ENCODE data around the gene RASSF9. TPM values are rescaled to one million over a fixed set of nuclear protein-coding genes. Genes with fewer than 3 reads are reported as not detected.
A peak's percentile ranks its signal among the peaks of the same experiment; 100 is the strongest.

Gene RASSF9
- 10 to 100 TPM; 14.6 to 19.0 (median 17.0) TPM for polyA plus RNA-seq (ENCODE audit: insufficient read length in 4 of 4)

GRCh38 chr12:85836197-85837090 is at the start of gene RASSF9:
Gene RASSF9, minus strand, starts transcription at chr12:85836409. Its CDS starts 208 bp downstream, at chr12:85836201.
- peak in 3 of 4 donors; percentile 36 to 50 (median 42) for DNase-seq (ENCODE audit: low read depth in 4 of 4, low spot score in 3 of 4)

GRCh38 chr12:85883763-85884162 is 47.6 kb upstream of the RASSF9 start:
- DNase-seq (ENCODE audit: low read depth in 4 of 4, low spot score in 3 of 4), result no peak

- no peak for DNase-seq (ENCODE audit: low read depth in 4 of 4, low spot score in 3 of 4)
Observed at GRCh38 chr12:85877459-85877858, 41.2 kb upstream of the RASSF9 start.

- no peak for DNase-seq (ENCODE audit: low read depth in 4 of 4, low spot score in 3 of 4)
Observed at GRCh38 chr12:85874031-85874461, 37.8 kb upstream of the RASSF9 start, which contains the start of gene NTS. Gene NTS, plus strand, starts transcription at chr12:85874295. Its CDS starts 109 bp downstream, at chr12:85874404.

- DNase-seq (ENCODE audit: low read depth in 4 of 4, low spot score in 3 of 4), result peak in 1 of 4 donors; percentile 24
Observed at GRCh38 chr12:85872497-85873091, 36.4 kb upstream of the RASSF9 start.

GRCh38 chr12:85866986-85867776 is 31.0 kb upstream of the RASSF9 start:
- DNase-seq (ENCODE audit: low read depth in 4 of 4, low spot score in 3 of 4), result peak in 3 of 4 donors; percentile 40 to 51 (median 46)

GRCh38 chr12:85865890-85866289 is 29.7 kb upstream of the RASSF9 start:
- no peak for DNase-seq (ENCODE audit: low read depth in 4 of 4, low spot score in 3 of 4)

GRCh38 chr12:85856966-85857365 is 20.8 kb upstream of the RASSF9 start:
- DNase-seq (ENCODE audit: low read depth in 4 of 4, low spot score in 3 of 4), result no peak

- no peak for DNase-seq (ENCODE audit: low read depth in 4 of 4, low spot score in 3 of 4)
Observed at GRCh38 chr12:85855305-85855704, 19.1 kb upstream of the RASSF9 start.

GRCh38 chr12:85849344-85849743 is 13.1 kb upstream of the RASSF9 start:
- DNase-seq (ENCODE audit: low read depth in 4 of 4, low spot score in 3 of 4), result no peak

- no peak for DNase-seq (ENCODE audit: low read depth in 4 of 4, low spot score in 3 of 4)
Observed at GRCh38 chr12:85843606-85844310, 7.5 kb upstream of the RASSF9 start.

- DNase-seq (ENCODE audit: low read depth in 4 of 4, low spot score in 3 of 4), result peak in 1 of 4 donors; percentile 55
Observed at GRCh38 chr12:85835426-85836196, 598 bp downstream of the RASSF9 start.

- DNase-seq (ENCODE audit: low read depth in 4 of 4, low spot score in 3 of 4), result no peak
Observed at GRCh38 chr12:85834378-85834777, 1.8 kb downstream of the RASSF9 start.

GRCh38 chr12:85833579-85833978 is 2.6 kb downstream of the RASSF9 start:
- DNase-seq (ENCODE audit: low read depth in 4 of 4, low spot score in 3 of 4), result no peak

- DNase-seq (ENCODE audit: low read depth in 4 of 4, low spot score in 3 of 4), result no peak
Observed at GRCh38 chr12:85831327-85831990, 4.8 kb downstream of the RASSF9 start.

GRCh38 chr12:85829391-85829790 is 6.8 kb downstream of the RASSF9 start:
- no peak for DNase-seq (ENCODE audit: low read depth in 4 of 4, low spot score in 3 of 4)

- DNase-seq (ENCODE audit: low read depth in 4 of 4, low spot score in 3 of 4), result no peak
Observed at GRCh38 chr12:85828576-85828975, 7.6 kb downstream of the RASSF9 start.

- DNase-seq (ENCODE audit: low read depth in 4 of 4, low spot score in 3 of 4), result peak in 2 of 4 donors; percentile 32 to 35
Observed at GRCh38 chr12:85825746-85826145, 10.5 kb downstream of the RASSF9 start.
